ENCODE results near the gene WEE2.

Gene WEE2

DNA sequence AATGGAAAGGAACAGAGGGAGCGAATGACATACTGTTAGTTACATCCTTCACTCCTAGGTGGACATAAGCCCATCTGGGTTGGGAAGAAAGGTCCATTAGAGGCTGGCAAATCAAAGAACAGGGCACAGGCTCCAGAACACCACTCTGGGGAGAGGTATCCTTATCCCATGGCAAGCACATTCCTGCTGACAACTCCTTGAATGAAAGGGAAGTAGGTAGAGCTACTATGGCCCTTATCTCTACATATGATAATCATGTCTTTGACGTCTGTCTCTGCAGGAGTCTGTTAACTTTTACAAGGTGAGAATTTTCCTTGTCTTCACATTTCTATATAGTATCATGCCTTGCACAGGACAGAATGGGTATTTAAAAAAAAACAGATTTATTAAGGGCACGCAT lies 16.6 kb upstream of the WEE2 start:
- no peak for DNase-seq (ENCODE audit: low read depth, low spot score)

DNA sequence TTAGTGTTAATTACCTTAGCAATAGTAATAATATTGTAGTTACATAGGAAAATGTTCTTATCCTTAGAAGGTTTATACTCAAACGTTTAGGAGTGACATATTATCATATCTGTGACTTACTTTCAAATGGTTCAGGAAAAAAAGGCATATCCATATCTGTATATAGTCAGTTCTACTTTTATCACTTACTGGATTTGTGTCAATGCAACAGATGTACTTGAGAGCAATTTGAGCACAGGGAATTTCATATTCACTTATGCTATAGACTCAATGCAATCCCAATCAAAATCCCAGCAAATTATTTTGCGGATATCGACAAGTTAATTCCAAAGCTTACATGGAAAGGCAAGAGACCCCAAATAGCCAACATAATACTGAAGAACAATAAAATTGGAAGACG lies 16.2 kb upstream of the WEE2 start:
- no peak for DNase-seq (ENCODE audit: low read depth, low spot score)

DNA sequence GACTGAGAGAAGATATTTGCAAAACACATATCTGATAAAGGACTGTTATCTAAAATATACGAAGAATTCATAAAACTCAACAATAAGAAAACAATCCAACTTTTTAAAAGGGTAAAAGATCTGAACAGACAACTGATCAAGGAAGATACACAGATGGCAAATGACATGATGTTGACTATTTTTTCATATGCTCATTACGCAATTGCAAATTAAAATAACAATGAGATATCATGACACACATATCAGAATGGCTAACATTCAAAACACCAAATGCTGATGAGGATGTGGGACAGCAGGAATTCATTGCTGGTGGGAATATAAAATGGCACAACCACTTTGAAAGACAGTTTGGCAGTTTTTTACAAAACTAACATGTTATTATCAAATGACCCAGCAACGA lies 15.1 kb upstream of the WEE2 start:
- no peak for DNase-seq (ENCODE audit: low read depth, low spot score)

DNA sequence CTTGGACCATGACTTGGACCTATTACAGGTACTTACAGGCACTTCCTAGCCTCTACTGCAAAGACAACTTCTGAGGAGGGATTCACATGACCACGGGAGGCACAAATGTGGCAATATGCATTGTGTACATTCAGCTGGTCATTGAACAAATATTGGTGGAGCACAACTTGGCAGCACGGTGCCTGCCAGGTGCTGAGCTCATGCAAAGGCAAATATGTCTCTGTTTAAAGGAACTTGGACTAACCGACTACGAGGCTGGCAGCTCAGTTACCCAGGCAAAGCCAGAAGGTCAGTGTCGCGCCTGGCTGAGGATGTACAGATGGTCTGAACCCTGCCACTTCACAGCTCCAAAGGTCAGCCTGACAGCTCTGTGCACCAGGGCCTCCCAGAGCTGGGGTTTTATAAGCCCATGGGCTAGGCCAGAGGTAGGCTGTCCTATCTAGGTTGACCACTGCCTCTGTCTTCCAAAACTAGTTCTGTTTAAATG lies 12.3 kb upstream of the WEE2 start:
- DNase-seq (ENCODE audit: low read depth, low spot score) = no peak

DNA sequence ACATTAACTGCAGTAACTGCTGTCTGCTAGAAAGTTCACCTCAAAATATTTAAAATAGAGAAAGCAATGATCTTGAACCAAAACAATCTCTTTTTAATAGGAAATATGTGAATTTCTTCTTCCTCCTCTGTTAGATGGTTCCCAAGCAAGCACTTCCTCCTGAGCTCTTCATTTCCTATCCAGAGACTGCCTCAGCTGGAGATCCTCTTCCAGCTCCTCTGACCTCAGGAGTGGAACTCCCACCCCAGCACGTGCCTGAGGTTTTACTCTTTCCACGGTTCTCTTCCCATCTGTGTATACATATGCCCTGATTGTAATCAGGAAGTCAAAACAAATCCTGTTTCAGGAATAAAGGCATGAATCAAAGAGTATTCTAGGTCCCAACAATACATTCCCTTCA lies 11.8 kb upstream of the WEE2 start:
- DNase-seq (ENCODE audit: low read depth, low spot score) = no peak

DNA sequence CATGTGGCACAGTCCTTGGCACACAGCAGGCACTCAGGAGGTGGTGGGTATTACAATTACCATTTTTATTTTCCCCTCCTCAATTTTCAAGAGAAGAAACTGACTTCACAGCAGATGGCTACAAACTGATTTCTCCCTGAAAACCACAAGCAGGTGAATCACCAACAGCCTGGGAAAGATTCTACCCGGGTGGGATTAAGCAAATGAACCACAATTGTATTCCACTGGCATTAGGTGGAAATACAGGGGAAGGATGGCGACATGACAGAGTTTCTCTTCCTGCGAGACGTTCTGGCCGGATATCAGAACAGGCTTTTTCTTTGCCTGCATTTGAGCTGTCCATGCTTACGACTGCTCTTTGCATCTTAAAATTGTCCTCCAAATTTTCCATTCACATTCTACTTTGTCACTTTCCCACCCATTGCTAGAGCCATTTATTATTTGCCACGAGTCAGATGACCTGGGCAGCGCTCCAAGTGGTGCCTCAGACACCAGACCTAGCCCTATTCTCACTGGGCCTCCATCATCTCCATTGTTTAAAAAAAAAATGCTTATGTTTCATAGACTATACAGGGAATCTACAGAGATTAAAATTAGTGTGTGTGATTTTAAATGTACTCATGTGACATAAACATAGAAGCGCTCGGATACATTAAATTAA lies 10.8 kb upstream of the WEE2 start:
- no peak for DNase-seq (ENCODE audit: low read depth, low spot score)

DNA sequence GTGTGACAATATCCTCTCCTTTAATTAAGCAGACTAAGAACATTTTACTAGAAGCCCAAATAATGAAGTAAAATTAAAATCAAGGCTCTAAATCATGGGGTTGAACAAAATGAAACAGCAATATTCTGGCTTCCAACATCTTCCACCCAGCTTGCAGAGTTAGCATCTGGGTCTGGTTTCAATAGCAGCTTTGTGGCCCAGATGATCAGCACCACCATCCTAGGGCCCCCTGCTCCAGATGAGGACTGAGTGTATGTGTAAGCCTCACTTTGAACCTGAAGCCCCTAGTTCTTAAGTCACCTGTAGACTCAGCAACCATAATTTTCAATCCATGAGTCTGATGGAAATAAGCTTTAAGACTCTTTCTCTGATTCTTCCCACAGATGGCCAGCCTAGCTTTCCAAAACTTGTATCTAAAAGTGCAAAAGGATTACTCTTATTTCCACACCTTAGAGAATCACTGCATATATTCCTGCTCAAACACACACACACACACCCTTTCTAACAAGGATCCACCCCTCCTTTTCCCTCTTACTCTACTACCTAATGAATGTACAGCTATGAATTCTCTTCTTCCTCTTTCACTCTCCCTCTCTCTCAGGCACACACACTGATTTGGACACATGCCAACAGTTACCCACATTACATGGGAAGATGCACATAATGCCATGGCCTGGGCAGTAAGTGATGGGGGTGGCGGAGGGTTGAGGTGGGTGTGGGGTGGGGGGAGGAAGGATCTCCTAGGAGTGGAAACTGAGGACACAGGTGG lies 9.7 kb upstream of the WEE2 start:
- no peak for DNase-seq (ENCODE audit: low read depth, low spot score)

DNA sequence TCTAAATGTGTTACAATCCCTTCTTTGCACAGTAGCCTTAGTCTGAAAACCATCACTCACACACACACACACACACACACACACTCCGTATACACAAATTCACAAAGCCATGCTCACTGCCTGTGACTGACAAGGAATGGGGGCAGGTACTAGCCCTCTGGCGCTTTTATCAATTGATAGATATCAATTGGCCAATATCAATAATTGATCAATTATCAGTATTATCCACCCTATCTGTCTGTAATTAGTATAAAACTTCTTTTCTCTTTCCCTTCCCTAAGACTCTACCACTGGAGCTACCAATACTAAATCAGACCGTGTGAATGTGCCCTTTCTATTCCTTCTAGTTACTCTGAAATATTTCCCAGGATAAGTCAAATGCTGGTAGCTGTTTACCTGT lies 8.3 kb upstream of the WEE2 start:
- no peak for DNase-seq (ENCODE audit: low read depth, low spot score)

DNA sequence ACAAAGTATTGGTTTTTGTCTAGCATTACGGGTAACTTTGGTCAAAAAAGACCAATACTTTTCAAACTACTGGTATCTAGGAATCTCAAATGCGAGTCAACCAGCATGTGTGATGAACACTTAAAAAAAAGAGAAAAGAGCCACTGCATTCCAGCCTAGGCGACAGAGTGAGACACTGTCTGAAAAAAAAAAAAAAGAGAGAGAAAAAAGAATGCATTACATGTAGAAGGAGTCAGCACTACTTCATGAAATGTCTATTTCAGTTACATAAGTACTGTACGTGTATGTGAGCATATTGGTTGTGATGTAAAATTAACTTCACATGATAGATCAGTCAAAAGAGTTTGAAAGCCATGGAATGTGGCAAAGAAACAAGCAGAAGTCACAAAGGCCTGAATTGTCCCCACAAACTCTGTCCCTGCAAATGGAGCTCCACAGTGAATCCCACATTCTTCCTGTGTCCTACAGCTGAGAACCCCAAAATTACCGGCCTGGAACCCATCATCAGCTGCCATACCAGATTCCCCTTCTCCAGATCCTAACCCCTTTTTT lies 7.8 kb upstream of the WEE2 start:
- no peak for DNase-seq (ENCODE audit: low read depth, low spot score)

DNA sequence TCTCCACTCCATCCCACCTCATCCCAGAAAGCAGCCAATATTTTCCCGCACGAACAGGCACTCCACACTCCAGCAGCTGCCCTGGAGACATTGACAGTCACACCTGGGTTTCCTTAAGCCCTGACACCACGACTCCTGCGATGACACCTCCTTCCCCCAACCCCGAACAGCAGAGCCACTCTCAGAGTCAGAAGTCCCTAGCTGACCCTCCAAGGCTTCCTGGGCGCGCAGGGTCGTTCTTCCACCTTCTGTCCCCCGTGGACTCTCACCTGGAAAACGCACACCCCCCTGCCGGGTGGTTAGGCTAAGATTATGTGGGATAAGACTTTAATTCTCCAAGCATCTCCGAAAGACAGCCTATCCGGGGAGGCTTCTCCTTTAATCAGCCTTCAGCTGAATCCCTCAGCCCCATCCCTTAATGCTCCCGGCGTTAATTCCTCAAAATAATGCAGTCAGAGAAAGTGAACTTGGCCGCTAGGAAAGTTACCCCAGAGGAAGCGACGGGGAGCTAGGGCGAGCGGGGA lies 7.2 kb upstream of the WEE2 start:
- no peak for DNase-seq (ENCODE audit: low read depth, low spot score)

DNA sequence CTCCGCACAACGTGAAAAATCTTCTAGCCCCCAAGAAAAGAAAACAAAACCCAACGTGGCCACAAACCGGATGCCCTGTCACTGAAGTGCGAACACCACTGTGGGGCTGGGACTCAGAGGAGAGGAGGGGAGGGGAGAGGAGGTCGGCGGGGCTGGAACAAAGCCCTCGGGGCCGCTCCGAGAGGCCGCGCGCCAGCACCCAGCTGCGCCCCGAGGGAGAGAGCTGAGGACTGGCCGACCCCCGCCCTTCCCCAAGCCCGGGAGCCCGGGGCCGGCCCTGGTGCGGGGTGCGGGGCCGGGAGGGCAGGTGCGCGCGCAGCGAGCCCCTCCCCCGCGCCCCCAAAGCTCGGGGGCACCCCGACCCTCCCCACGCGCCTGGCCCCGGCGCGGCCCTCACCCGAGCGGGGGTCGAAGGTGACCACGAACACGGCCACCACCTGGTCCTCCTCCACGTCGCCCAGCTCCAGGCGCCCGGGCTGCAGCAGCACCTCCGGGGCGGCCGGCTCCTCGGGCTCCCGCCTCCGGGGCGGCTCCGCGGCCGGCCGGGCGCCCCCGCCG lies 6.6 kb upstream of the WEE2 start:
- peak; percentile 45 for DNase-seq (ENCODE audit: low read depth, low spot score)

DNA sequence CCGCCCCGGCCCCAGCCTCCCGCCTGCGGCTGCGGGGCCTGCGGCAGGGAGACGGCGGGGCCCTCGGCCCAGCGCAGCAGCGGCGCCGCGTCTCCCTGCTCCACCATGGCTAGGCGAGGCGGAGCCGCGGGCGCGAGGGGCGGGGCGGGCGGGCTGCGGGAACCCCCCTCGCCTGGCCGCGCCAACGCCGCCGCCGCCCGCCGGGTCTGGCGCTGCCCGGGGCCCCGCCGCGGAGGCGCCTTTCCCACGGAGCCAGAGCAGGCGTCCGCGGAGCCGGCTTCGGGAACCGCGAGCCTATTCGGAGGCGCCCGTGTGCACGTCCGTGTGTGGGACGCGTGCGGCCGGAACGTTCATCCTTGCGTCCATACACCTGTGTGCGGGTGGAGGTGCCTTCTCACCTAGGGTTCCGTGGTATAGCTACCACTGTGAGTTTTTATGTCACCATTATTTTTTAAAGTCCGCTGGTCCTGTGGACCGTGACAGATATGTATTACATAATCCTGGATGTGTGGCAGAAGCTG lies 6.0 kb upstream of the WEE2 start, which contains the start of gene DENND11:
Gene DENND11 (minus strand): TSS at position 120 of the 521 bp plus-strand sequence. CDS start 13 bp downstream, at position 107.
- DNase-seq (ENCODE audit: low read depth, low spot score) = no peak

DNA sequence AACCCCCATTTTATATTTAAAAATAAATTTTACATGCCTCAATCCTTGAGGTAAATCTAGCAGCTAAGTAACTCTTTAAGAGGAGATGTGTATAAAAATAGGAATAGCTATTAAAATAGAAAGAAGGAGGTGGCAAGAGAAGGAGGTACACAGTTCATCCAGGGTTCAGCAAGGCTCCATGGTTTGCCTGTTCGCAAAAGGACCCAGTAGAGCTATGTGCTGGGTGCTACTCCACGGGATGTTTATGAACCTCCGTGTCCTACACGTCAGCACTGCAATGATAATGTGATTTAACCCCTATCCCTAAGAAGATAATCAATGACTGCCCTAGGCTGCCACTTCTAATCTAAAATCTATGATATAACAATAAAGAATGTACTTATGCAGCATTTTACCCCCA lies 5.3 kb upstream of the WEE2 start:
- no peak for DNase-seq (ENCODE audit: low read depth, low spot score)

DNA sequence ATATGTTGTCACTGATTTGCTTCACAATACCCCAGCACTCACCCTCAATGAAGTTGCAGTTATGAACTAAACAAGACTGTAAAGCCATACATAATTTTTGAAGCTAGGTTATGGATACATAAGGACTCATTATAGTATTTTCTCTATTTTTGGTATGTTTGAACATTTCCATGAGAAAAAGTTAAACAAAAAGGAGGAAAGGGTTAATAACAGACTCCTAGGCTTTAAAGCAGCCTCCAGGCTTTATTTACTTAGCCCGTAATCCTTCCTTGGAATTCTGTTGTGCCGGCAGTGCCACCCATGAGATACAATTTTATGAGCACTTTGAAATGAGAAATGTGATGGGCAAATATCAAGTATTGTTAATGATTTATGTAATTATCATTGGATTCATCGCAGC lies 4.0 kb upstream of the WEE2 start:
- no peak for DNase-seq (ENCODE audit: low read depth, low spot score)

DNA sequence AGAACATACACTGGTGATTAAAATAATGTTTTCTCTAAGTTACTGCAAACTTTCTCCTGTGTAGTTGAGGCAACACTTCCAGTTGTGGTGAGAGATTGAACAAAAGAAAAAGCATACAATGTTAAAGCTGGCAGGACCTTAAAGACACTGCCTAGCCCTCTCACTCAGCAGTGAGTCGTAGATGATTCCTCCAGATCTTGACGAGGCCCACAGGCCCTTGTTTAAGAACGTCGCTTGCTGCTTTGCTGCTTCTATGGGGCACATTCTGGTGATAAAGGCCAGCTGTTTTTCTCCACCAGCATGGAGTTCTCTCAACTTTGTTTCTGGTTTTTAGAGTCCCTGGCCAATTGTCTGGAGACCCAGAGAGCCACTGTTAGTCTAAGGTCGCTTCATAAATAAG lies 3.4 kb upstream of the WEE2 start:
- no peak for DNase-seq (ENCODE audit: low read depth, low spot score)

DNA sequence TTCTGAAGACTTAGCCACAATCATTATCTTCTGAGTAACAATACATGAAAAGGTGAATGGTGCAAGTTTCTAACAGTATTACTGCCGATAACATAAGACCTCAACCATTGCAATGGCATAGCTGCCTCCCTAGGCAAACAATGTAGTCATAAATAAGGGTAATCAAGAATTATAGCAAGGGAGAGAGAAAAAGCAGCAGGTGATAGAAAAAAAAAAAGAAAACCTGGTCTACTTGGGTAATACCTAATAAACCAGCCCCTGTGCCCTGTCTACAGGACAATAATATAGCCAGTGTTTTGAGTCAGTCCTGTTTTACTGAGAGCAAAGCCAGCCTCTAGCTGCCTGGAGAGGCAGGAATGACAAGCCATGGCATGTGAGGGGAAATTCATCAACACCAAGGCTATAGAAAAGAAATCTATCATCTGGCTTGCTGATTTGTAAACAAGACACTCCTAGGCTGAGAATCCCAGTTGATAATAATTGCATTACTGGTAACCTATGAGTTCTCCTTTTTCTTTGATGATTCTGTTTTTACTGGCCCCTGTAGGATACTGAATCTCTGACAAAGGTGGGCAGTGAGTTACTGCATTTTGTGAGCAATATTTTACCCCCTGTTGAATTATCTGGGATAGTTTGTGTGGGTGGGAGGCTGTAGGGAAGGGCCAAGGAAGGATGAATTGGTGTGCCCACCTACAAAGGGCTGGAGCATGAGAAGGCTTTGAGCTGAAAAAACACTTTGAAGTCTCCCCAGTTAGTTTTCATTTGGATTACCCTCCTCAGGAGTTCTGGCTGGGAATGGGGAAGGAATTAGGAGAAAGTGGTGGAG lies 1.7 kb upstream of the WEE2 start:
- no peak for DNase-seq (ENCODE audit: low read depth, low spot score)

DNA sequence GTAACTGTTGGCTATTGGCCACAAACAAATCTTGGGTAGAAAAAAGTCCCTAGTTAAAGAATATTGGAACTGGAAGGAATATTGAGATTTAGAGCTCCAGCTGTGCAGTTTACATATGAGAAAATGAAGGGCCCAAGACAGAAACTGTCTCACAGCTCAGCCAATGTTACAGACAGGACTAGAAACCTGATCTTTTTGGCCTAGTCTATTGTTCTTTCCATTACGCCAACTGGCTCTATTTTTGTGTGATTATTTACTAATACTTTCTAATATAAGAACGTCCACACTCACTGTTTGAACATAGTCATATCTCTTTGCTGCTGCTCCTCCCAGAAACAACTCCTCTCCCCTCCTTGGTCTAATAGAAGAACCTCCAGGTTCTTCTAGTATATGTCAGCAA lies 1.2 kb downstream of the WEE2 start:
- DNase-seq (ENCODE audit: low read depth, low spot score) = no peak

DNA sequence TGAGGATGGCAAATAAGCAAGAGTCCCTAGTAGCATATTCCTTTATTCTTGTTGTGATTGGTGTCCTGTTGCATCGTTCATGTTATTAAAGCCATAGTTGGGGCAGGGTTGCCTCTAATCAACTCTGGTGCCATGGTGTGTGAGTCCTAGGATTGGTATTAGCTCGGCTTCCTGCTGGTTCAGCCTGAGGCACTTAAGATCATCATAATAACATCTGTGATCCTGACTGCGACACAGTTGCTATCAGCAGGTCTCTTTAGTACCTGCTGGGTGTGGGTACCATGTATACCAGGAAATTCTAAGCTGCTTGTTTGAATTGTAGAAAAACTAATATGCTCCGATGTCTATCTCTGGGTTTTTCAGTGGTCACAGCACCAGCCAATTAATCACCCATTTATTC lies 1.6 kb downstream of the WEE2 start:
- DNase-seq (ENCODE audit: low read depth, low spot score) = no peak

DNA sequence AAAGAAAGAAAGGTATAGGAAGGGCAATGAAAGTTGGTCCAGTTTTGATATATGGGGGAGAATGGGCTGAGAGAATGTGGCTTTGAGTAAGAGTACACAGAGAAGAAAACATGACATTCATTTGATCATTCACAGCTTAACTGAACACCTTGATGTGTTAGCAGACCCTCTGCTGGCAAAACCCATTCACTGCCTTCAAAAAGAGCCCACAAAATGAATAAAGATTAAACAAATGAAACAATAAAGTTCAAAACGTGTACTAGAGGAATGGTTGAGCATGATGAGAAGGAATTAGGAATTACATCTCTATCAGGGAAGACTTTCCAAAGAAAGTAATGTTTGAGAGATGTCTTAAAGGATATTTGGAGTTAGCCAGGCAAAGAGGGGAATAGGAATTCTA lies 2.1 kb downstream of the WEE2 start:
- DNase-seq (ENCODE audit: low read depth, low spot score) = no peak

DNA sequence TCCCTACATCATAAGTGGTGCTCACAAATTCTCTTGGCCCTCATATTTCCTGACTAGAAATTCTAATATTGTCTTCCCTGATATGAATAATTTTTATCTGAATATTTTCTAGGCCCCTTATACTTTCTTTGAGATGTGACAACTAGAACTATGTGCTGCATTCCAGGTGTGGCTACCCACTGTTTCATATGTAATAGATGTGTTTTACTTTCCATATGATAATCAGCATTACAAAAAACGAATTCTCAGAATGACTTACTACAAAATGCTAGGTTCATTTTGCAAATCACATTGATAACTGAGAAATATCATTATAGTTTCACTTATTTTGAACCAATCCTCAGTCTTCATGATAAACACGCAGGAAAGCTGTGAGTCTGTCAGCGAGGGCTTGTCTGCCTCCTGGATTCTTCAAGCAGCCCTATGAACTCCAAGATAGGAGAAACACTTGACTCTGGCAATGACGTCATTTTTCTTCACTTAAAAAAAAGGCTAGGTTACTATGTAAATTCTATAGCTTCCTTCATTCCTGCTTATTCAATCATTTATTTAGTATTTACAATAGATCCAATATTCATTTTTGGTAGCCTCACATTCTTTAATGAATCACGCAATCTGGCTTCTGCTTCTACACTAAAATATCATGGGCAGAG lies 4.6 kb downstream of the WEE2 start:
- no peak for DNase-seq (ENCODE audit: low read depth, low spot score)

DNA sequence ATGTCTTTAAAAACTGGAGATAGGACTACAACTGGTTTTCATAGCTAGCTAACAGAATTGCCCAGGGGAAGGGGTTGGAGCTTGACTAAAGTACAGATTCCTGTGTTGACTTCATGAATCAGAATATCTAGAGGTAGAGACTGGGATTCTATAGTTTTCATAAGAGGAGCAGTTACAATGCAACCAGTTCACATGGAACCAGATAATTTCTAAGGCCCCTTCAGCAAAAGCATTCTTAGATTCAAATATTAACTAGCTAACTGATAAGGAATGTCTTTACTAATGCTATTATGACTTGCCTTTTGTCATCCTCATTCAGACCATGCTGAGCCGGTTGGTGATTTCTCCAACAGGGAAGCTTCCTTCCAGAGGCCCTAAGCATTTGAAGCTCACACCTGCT lies 5.7 kb downstream of the WEE2 start:
- no peak for DNase-seq (ENCODE audit: low read depth, low spot score)

Measured in activated naive CD8-positive, alpha-beta T cell treated with anti-CD3 and anti-CD28 coated beads, Interleukin-2, amount 50 U/mL, for 16 hours (primary cell).